ENCODE measurements around the gene LCTL. TPM values are rescaled to one million over a fixed set of nuclear protein-coding genes. Genes with fewer than 3 reads are reported as not detected.

The LCTL gene
- total and polyA plus RNA-seq, 2 of the 8 experiments (the other 6 are each of a cell fraction or from before 2014, with no cell fraction given), result 5.5 to 6.2 TPM

- no peak overlapping the region for H4K8ac ChIP-seq (ENCODE audit: extremely low read depth, insufficient read depth, low read length)
- H3K4ac ChIP-seq (replicated peaks; ENCODE audit: insufficient read length, low read depth, low read length), result no peak overlapping the region
- H3K79me2 ChIP-seq (ENCODE audit: control insufficient read depth in 1 of 2, insufficient read depth in 2 of 2, low read length in 2 of 2), result no peaks in the 10 kb centered on the region
- H2AK5ac ChIP-seq (ENCODE audit: low read depth, low read length), result no peak overlapping the region
- ChIA-PET CTCF (ENCODE audit: partially characterized antibody) (no interaction called here), POLR2A (ENCODE audit: partially characterized antibody) (interaction anchor here (0.9 to 1.1 kb wide), 2 partner anchors 19 to 23 kb away, joined by 3 read pairs; partner anchors contain the start of gene LCTL)
- no peak overlapping the region for H3K18ac ChIP-seq (ENCODE audit: extremely low read depth, low read length)
- no peak overlapping the region for H3K4me2 ChIP-seq (ENCODE audit: insufficient read depth in 1 of 2, low read depth in 2 of 2, low read length in 2 of 2)
- 92% methylated on average over 4 of the region's 4 CpGs; no CpG with 5 or more reads in 1 of the 2 experiments for WGBS, 2 experiments (ENCODE audit: extremely low coverage in 1 of 2, insufficient coverage in 1 of 2, insufficient read length in 1 of 2, insufficient replicate concordance in 2 of 2, low coverage in 1 of 2, low lambda C conversion rate in 2 of 2, missing lambda C conversion rate in 1 of 2)
- no peaks in the 10 kb centered on the region for H3K23me2 ChIP-seq (ENCODE audit: low read depth, low read length)
- no peak overlapping the region for H2BK15ac ChIP-seq (ENCODE audit: low read length)
- H2BK120ac ChIP-seq (replicated peaks; ENCODE audit: low read depth, low read length), result no peak overlapping the region
- H3K23ac ChIP-seq (ENCODE audit: insufficient read length), result no peak overlapping the region
- H2AFZ ChIP-seq (ENCODE audit: low read length), result no peak overlapping the region
- no peak for FAIRE-seq
- no peak overlapping the region for H2BK12ac ChIP-seq (ENCODE audit: low read depth, low read length)
- no peak overlapping the region for H4K91ac ChIP-seq (replicated peaks; ENCODE audit: insufficient read length, low read length)
- no peaks in the 10 kb centered on the region for H3K79me1 ChIP-seq (ENCODE audit: low read depth, low read length)
- H3K4me1 ChIP-seq (replicated peaks in 1 of 4; ENCODE audit: control insufficient read depth in 3 of 4, insufficient read depth in 4 of 4, low read length in 3 of 4), result no peaks in the 10 kb centered on the region
- no peak overlapping the region for H3K27ac ChIP-seq (ENCODE audit: low read depth, low read length)
- no peak overlapping the region for H3K4me3 ChIP-seq (ENCODE audit: extremely low read depth in 1 of 4, insufficient read depth in 2 of 4, low read depth in 3 of 4, low read length in 4 of 4)
- no peak for DNase-seq (ENCODE audit: low read depth in 1 of 2, low spot score in 2 of 2)
- no peak overlapping the region for H3K9ac ChIP-seq (replicated peaks in 1 of 4; ENCODE audit: extremely low read depth in 1 of 4, low read depth in 3 of 4, low read length in 3 of 4)
- no peak overlapping the region for H2BK5ac ChIP-seq (ENCODE audit: low read depth, low read length)
- no peak overlapping the region for H3K14ac ChIP-seq (ENCODE audit: insufficient read length)
- H4K5ac ChIP-seq (ENCODE audit: insufficient read length, low read depth, low read length), result no peak overlapping the region
- H3K56ac ChIP-seq (replicated peaks; ENCODE audit: insufficient read length, low read depth, low read length), result no peak overlapping the region
- peaks cover 2 to 51% (median 25%) of the 10 kb centered on the region in 4 experiments; a peak in 7 of 8 replicates for H3K36me3 ChIP-seq (ENCODE audit: control insufficient read depth in 2 of 4, insufficient read depth in 4 of 4, low read length in 3 of 4)
- H2BK20ac ChIP-seq (ENCODE audit: low read length), result no peak overlapping the region
- no peaks in the 10 kb centered on the region for H3K27me3 ChIP-seq (replicated peaks in 1 of 4; ENCODE audit: control insufficient read depth in 3 of 4, extremely low read depth in 1 of 4, insufficient read depth in 3 of 4, low read length in 3 of 4)
- peaks cover 1 to 3% of the 10 kb centered on the region in 2 experiments for H4K20me1 ChIP-seq (replicated peaks in 1 of 2; ENCODE audit: control insufficient read depth in 1 of 2, insufficient read depth in 2 of 2, low read length in 2 of 2)
- no peaks in the 10 kb centered on the region for H3K9me3 ChIP-seq (ENCODE audit: insufficient read depth in 2 of 2, low read depth in 1 of 2, low read length in 1 of 2)
These were observed 22.9 kb downstream of the LCTL start for GRCh38 chr15:66542896-66543295.

Measured in H1 (cell line).